Measurements from ENCODE around the gene VPS51.

GRCh38 chr11:65095974-65096806, at the start of gene VPS51:
- peak; percentile 78 for TF ChIP-seq SP1 (CRISPR knock-in tag; conservative IDR thresholded peaks at IDR 0.05)
- TF ChIP-seq, protein P1, sequence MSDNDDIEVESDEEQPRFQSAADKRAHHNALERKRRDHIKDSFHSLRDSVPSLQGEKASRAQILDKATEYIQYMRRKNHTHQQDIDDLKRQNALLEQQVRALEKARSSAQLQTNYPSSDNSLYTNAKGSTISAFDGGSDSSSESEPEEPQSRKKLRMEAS (CRISPR knock-in tag; IDR thresholded peaks at IDR 0.05): no peak; the same call in 1 of the 2 replicates
- TF ChIP-seq RELA (CRISPR knock-in tag; IDR thresholded peaks at IDR 0.05; ENCODE audit: borderline replicate concordance): no peak
- TF ChIP-seq, protein P2, sequence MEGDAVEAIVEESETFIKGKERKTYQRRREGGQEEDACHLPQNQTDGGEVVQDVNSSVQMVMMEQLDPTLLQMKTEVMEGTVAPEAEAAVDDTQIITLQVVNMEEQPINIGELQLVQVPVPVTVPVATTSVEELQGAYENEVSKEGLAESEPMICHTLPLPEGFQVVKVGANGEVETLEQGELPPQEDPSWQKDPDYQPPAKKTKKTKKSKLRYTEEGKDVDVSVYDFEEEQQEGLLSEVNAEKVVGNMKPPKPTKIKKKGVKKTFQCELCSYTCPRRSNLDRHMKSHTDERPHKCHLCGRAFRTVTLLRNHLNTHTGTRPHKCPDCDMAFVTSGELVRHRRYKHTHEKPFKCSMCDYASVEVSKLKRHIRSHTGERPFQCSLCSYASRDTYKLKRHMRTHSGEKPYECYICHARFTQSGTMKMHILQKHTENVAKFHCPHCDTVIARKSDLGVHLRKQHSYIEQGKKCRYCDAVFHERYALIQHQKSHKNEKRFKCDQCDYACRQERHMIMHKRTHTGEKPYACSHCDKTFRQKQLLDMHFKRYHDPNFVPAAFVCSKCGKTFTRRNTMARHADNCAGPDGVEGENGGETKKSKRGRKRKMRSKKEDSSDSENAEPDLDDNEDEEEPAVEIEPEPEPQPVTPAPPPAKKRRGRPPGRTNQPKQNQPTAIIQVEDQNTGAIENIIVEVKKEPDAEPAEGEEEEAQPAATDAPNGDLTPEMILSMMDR (IDR thresholded peaks at IDR 0.05): no peak
- TF ChIP-seq, protein P3, sequence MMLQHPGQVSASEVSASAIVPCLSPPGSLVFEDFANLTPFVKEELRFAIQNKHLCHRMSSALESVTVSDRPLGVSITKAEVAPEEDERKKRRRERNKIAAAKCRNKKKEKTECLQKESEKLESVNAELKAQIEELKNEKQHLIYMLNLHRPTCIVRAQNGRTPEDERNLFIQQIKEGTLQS (CRISPR knock-in tag; conservative IDR thresholded peaks at IDR 0.05): no peak
